ENCODE measurements around the gene SHH. TPM values are rescaled to one million over a fixed set of nuclear protein-coding genes. Genes with fewer than 3 reads are reported as not detected.

The SHH gene
- total RNA-seq, 1 experiment from 2014 or later = 0.11 TPM

- Histone ChIP-seq H2AFZ (ENCODE audit: low read length) (no peak overlapping the region), H3K9ac (ENCODE audit: low read length) (no peak overlapping the region), H3K4me1 (ENCODE audit: insufficient read depth, low read length) (peaks cover 15% of the 10 kb centered on the region), H4K20me1 (ENCODE audit: low read length) (no peaks in the 10 kb centered on the region), H3K4me2 (ENCODE audit: low read length) (no peak overlapping the region), H3K27ac (ENCODE audit: low read length) (no peak overlapping the region), H3K9me2 (replicated peaks; ENCODE audit: low read length) (no peaks in the 10 kb centered on the region), H3K36me3 (ENCODE audit: low read depth, low read length) (no peaks in the 10 kb centered on the region), H3K27me3 (ENCODE audit: low read length) (no peaks in the 10 kb centered on the region), H3K4me3 (ENCODE audit: low read length) (no peak overlapping the region), H3K79me2 (ENCODE audit: low read length) (no peaks in the 10 kb centered on the region), H3K9me3 (ENCODE audit: low read length) (no peaks in the 10 kb centered on the region), H3F3A (ENCODE audit: low read length, unreplicated experiment) (no peaks in the 10 kb centered on the region)
- ATAC-seq = no peak
- BruUV-seq (replicated peaks) = no TSS peak
- DNase-seq = no peak
- ChIA-PET POLR2A (ENCODE audit: unreplicated experiment) (no interaction called here), CTCF (no interaction called here)
- TF ChIP-seq, protein P1, sequence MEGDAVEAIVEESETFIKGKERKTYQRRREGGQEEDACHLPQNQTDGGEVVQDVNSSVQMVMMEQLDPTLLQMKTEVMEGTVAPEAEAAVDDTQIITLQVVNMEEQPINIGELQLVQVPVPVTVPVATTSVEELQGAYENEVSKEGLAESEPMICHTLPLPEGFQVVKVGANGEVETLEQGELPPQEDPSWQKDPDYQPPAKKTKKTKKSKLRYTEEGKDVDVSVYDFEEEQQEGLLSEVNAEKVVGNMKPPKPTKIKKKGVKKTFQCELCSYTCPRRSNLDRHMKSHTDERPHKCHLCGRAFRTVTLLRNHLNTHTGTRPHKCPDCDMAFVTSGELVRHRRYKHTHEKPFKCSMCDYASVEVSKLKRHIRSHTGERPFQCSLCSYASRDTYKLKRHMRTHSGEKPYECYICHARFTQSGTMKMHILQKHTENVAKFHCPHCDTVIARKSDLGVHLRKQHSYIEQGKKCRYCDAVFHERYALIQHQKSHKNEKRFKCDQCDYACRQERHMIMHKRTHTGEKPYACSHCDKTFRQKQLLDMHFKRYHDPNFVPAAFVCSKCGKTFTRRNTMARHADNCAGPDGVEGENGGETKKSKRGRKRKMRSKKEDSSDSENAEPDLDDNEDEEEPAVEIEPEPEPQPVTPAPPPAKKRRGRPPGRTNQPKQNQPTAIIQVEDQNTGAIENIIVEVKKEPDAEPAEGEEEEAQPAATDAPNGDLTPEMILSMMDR (conservative IDR thresholded peaks at IDR 0.05; ENCODE audit: low read depth, low read length) = no peak
- TF ChIP-seq EZH2 (IDR thresholded peaks at IDR 0.05; ENCODE audit: low read length, unreplicated experiment) (no peak), EZH2phosphoT487 (IDR thresholded peaks at IDR 0.05; ENCODE audit: borderline replicate concordance, low read length) (no peak)
- intact Hi-C loops (cut with micrococcal nuclease) = loop anchor here (2.0 kb wide), 1 partner anchor 106 kb away; no protein-coding TSS in a partner anchor
These were observed 33.0 kb upstream of the SHH start for GRCh38 chr7:155845226-155845625.

DNA sequence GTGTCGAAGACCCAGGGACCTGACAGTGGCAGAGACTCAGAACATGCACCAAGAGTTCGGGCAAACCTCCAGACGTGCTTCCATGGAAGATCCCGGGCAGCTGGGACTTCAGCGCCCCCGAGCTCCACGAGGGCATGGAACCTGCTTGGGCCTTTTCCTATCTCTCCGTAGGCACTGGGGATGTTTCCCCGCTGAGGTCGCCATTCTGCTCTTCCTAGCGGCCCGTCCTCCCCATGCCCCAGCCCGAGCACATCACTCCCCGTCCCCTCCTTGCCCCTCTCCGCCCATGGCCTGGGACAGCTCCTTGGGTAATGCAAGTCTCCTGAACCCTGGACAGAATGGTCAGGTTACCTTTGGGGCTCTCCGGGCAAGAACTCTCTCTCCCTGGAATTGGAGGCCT, 32.3 kb upstream of the SHH start:
- Histone ChIP-seq H3K27ac (ENCODE audit: low read length) (0 out of 2 replicates have a peak overlapping the region, but pooled peaks have one; percentile 26), H3F3A (ENCODE audit: low read length, unreplicated experiment) (no peaks in the 10 kb centered on the region), H3K9me3 (ENCODE audit: low read length) (no peaks in the 10 kb centered on the region), H3K79me2 (ENCODE audit: low read length) (no peaks in the 10 kb centered on the region), H3K4me3 (ENCODE audit: low read length) (no peak overlapping the region), H3K9ac (ENCODE audit: low read length) (no peak overlapping the region), H3K9me2 (replicated peaks; ENCODE audit: low read length) (no peaks in the 10 kb centered on the region), H2AFZ (ENCODE audit: low read length) (0 out of 2 replicates have a peak overlapping the region, but pooled peaks have one; percentile 34), H4K20me1 (ENCODE audit: low read length) (no peaks in the 10 kb centered on the region), H3K36me3 (ENCODE audit: low read depth, low read length) (no peaks in the 10 kb centered on the region), H3K4me2 (ENCODE audit: low read length) (peak overlapping the region; percentile 44; the same call in 1 of the 2 replicates), H3K4me1 (ENCODE audit: insufficient read depth, low read length) (peaks cover 15% of the 10 kb centered on the region), H3K27me3 (ENCODE audit: low read length) (no peaks in the 10 kb centered on the region)
- TF ChIP-seq, protein P1 (conservative IDR thresholded peaks at IDR 0.05; ENCODE audit: low read depth, low read length) = no peak
- TF ChIP-seq EZH2phosphoT487 (IDR thresholded peaks at IDR 0.05; ENCODE audit: borderline replicate concordance, low read length) (no peak), EZH2 (IDR thresholded peaks at IDR 0.05; ENCODE audit: low read length, unreplicated experiment) (no peak)
- intact Hi-C loops (cut with micrococcal nuclease) = loop anchor here (2.0 kb wide), 1 partner anchor 106 kb away; no protein-coding TSS in a partner anchor
- no TSS peak for BruUV-seq (replicated peaks)
- ChIA-PET CTCF (no interaction called here), POLR2A (ENCODE audit: unreplicated experiment) (interaction anchor here (0.5 kb wide), 1 partner anchor 63 kb away, joined by 3 read pairs; no protein-coding TSS in a partner anchor)
- no peak for ATAC-seq
- DNase-seq = no peak

DNA sequence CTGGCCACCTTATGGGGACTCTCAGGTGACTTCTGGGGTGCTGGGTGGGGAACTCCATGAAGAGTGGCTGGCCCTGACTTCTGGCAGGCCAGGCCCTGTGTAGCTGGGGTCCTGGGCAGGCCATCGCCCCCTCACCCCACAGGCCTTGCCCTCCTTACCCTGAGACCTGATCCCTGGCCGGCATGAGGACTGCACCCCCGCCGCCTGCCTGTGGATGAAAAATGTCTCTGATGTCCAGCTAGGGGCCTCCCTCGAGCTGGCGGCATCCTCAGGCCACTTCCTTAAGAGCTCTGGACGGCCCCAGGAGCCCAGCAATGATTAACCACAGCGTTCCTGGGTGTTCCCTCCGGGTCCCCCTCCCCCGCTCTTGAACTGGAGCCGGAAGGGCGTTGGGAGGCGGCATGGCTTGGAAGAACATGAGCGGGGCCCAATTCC, 31.8 kb upstream of the SHH start:
- Histone ChIP-seq H3K4me3 (ENCODE audit: low read length) (no peak overlapping the region), H3K9ac (ENCODE audit: low read length) (no peak overlapping the region), H2AFZ (ENCODE audit: low read length) (0 out of 2 replicates have a peak overlapping the region, but pooled peaks have one; percentile 34), H3K27ac (ENCODE audit: low read length) (0 out of 2 replicates have a peak overlapping the region, but pooled peaks have one; percentile 26), H3K9me2 (replicated peaks; ENCODE audit: low read length) (no peaks in the 10 kb centered on the region), H3K27me3 (ENCODE audit: low read length) (no peaks in the 10 kb centered on the region), H3K4me2 (ENCODE audit: low read length) (peak overlapping the region; percentile 44), H4K20me1 (ENCODE audit: low read length) (no peaks in the 10 kb centered on the region), H3F3A (ENCODE audit: low read length, unreplicated experiment) (no peaks in the 10 kb centered on the region), H3K4me1 (ENCODE audit: insufficient read depth, low read length) (peaks cover 15% of the 10 kb centered on the region), H3K79me2 (ENCODE audit: low read length) (no peaks in the 10 kb centered on the region), H3K9me3 (ENCODE audit: low read length) (no peaks in the 10 kb centered on the region), H3K36me3 (ENCODE audit: low read depth, low read length) (no peaks in the 10 kb centered on the region)
- peak; percentile 90 for ATAC-seq
- no TSS peak for BruUV-seq (replicated peaks)
- TF ChIP-seq, protein P1 (conservative IDR thresholded peaks at IDR 0.05; ENCODE audit: low read depth, low read length) = peak; percentile 32; the same call in 1 of the 2 replicates
- no peak for TF ChIP-seq EZH2phosphoT487 (IDR thresholded peaks at IDR 0.05; ENCODE audit: borderline replicate concordance, low read length)
- intact Hi-C loops (cut with micrococcal nuclease) = loop anchor here (2.0 kb wide), 1 partner anchor 107 kb away; no protein-coding TSS in a partner anchor
- DNase-seq = peak; percentile 84
- POLR2A ChIA-PET (ENCODE audit: unreplicated experiment) = no interaction called here
- CTCF ChIA-PET = no interaction called here
